Activated T-helper 1 cell treated with anti-CD3 and anti-CD28 coated beads, Interleukin-12 subunit alpha, Interleukin-12 subunit beta, Interleukin-2, Interleukin-4 antibody, amounts not matched to agents 30 ng/mL and 10 ng/mL and 1 ng/mL, durations not matched to agents 14 hours and 24 hours and 36 hours (primary cell): ENCODE results near the gene NPIPA3. TPM values are rescaled to one million over a fixed set of nuclear protein-coding genes. Genes with fewer than 3 reads are reported as not detected.

ENCODE experiments used
- total RNA-seq: library from RNA; stranded (reverse); gene quantifications from 2 replicates; pipeline ENCODE4 v1.2.3, GENCODE V29; 2022

NPIPA3 gene
- total RNA-seq, 1 donor from 2014 or later: 2.1 TPM

Other genes with a start within 250 kb of the NPIPA3 start
- gene PARN, start 73.2 kb upstream of the NPIPA3 start, total RNA-seq: 54.2 and 55.4 TPM in 2 replicates
- gene BFAR, start 70.5 kb upstream of the NPIPA3 start, total RNA-seq: 59.8 and 64.8 TPM in 2 replicates
- gene PLA2G10, start 9.1 kb upstream of the NPIPA3 start, total RNA-seq: not detected in 2 replicates
- 6.2 and 6.9 TPM in 2 replicates for gene NPIPA2, start 39.1 kb downstream of the NPIPA3 start, total RNA-seq
- gene NOMO1, start 130.3 kb downstream of the NPIPA3 start, total RNA-seq: 81.7 and 82.0 TPM in 2 replicates
- 101 and 105 TPM in 2 replicates for gene NPIPA1, start 234.0 kb downstream of the NPIPA3 start, total RNA-seq